Spinal cord (tissue), 10 donors: Measurements from ENCODE around the gene ANAPC13. TPM values are rescaled to one million over a fixed set of nuclear protein-coding genes. Genes with fewer than 3 reads are reported as not detected.

Source experiments
- DNase-seq, 6 donors: peaks; one replicate each; pipeline versions ENCODE4 v3.0.0 to v3.0.0-alpha.2; 2013 to 2015; ENCODE audit warnings: low spot score in 6 of 6, low read depth in 4 of 6
- H3K27ac ChIP-seq: one replicate; pipeline ENCODE4 v1.5.1; 2013; ENCODE audit warnings: low read depth, low read length, control low read depth
- H3K27me3 ChIP-seq: one replicate; pipeline ENCODE4 v1.6.1; 2013; ENCODE audit warnings: low read length; ENCODE audit not compliant: control insufficient read depth, insufficient read depth
- H3K36me3 ChIP-seq: one replicate; pipeline ENCODE4 v1.6.1; 2013; ENCODE audit warnings: low read length; ENCODE audit not compliant: control insufficient read depth, insufficient read depth
- H3K4me1 ChIP-seq: one replicate; pipeline ENCODE4 v1.6.1; 2013; ENCODE audit warnings: low read length; ENCODE audit not compliant: control insufficient read depth, insufficient read depth
- H3K4me3 ChIP-seq: one replicate; pipeline ENCODE4 v1.5.1; 2013; ENCODE audit warnings: low read depth, low read length, control low read depth
- H3K9me3 ChIP-seq: one replicate; pipeline ENCODE4 v1.6.1; 2013; ENCODE audit warnings: low read length; ENCODE audit not compliant: control insufficient read depth, insufficient read depth
- WGBS: methylation state at CpG from one replicate; pipeline ENCODE4 v1.1.5; 2013; ENCODE audit warnings: missing lambda C conversion rate; ENCODE audit not compliant: insufficient coverage; 5-methylcytosine and 5-hydroxymethylcytosine counted together
- long read RNA-seq, 4 donors: transcript quantifications; one replicate each; lab custom pipeline, GENCODE V29; 2026
- polyA plus RNA-seq, 2 donors: library from polyadenylated mRNA; unstranded; fragments of 120-200 nt; gene quantifications; one replicate each; pipeline ENCODE4 v1.2.1, GENCODE V29; 2013; ENCODE audit not compliant: insufficient read length in 2 of 2
- total RNA-seq, 2 donors: library from RNA; depleted of rRNA in 1 of 2; stranded (reverse); fragments of 120-200 nt in 1 of 2; fragments of >200 nt in 1 of 2; gene quantifications; one replicate each; pipeline versions ENCODE4 v1.2.3 to v1.2.4, GENCODE V29; 2013 to 2014
- donor health status: healthy.

The ANAPC13 gene
- total RNA-seq (100 to 1,000 TPM in 1 of 2 donors, 10 to 100 TPM in 1; 99.0 to 102 TPM), polyA plus RNA-seq (100 to 1,000 TPM; 111 to 143 TPM)
- long read RNA-seq, donor 1, transcript ANAPC13-203 (2 exons, 686 nt) = minor isoform, 6 of 84 reads
- long read RNA-seq, donor 1, transcript ANAPC13-201 (3 exons, 1,209 nt) = major isoform, 38 of 84 reads
- long read RNA-seq, donor 1, transcript ANAPC13-204 (3 exons, 1,840 nt) = major isoform, 38 of 84 reads
- long read RNA-seq, donor 1, partial matches to known transcripts = 0 of 84 reads
- long read RNA-seq, donor 1, other reads (novel, unspliced or antisense) = 0 of 84 reads
- long read RNA-seq, donor 2, transcript ANAPC13-203 (2 exons, 686 nt) = minor isoform, 5 of 29 reads
- long read RNA-seq, donor 2, transcript ANAPC13-201 (3 exons, 1,209 nt) = major isoform, 15 of 29 reads
- long read RNA-seq, donor 2, transcript ANAPC13-204 (3 exons, 1,840 nt) = minor isoform, 7 of 29 reads
- long read RNA-seq, donor 2, partial matches to known transcripts = 0 of 29 reads
- long read RNA-seq, donor 2, other reads (novel, unspliced or antisense) = 0 of 29 reads
- long read RNA-seq, donor 3, transcript ANAPC13-204 (3 exons, 1,840 nt) = major isoform, 16 of 31 reads
- long read RNA-seq, donor 3, transcript ANAPC13-201 (3 exons, 1,209 nt) = minor isoform, 11 of 31 reads
- long read RNA-seq, donor 3, partial matches to known transcripts = 0 of 31 reads
- long read RNA-seq, donor 3, other reads (novel, unspliced or antisense) = 0 of 31 reads
- long read RNA-seq, donor 4, transcript ANAPC13-201 (3 exons, 1,209 nt) = major isoform, 45 of 119 reads
- long read RNA-seq, donor 4, transcript ANAPC13-204 (3 exons, 1,840 nt) = minor isoform, 30 of 119 reads
- long read RNA-seq, donor 4, transcript ANAPC13-203 (2 exons, 686 nt) = minor isoform, 16 of 119 reads
- long read RNA-seq, donor 4, partial matches to known transcripts = 22 of 119 reads
- long read RNA-seq, donor 4, other reads (novel, unspliced or antisense) = 5 of 119 reads

GRCh38 chr3:134485718-134486576 is at the start of gene ANAPC13, which contains the start of gene CEP63:
Gene ANAPC13 (minus strand): TSS chr3:134485985. CDS start chr3:134482904, 3,081 bp downstream.
Gene CEP63 (plus strand): TSS chr3:134486057. CDS start chr3:134495321, 9,264 bp downstream.
- DNase-seq = peak; percentile 97 to 100 (median 98)
- Histone ChIP-seq H3K27me3 (no peaks in the 10 kb centered on the region), H3K27ac (peak within 1 kb of the TSS; percentile 96), H3K4me3 (peak within 1 kb of the TSS; percentile 92), H3K4me1 (peaks cover 16% of the 10 kb centered on the region), H3K36me3 (peaks cover 6% of the 10 kb centered on the region), H3K9me3 (no peaks in the 10 kb centered on the region)
- WGBS = under 1% methylated on average over 81 of the region's 81 CpGs

- H3K4me1 ChIP-seq = no peaks in the 10 kb centered on the region
- H3K4me3 ChIP-seq = no peak overlapping the region
- H3K27me3 ChIP-seq = no peaks in the 10 kb centered on the region
- DNase-seq = no peak
- no peaks in the 10 kb centered on the region for H3K9me3 ChIP-seq
- peaks cover 9% of the 10 kb centered on the region for H3K36me3 ChIP-seq
- WGBS = 97% methylated on average over 3 of the region's 4 CpGs
- no peak overlapping the region for H3K27ac ChIP-seq
These were observed 49.6 kb upstream of the ANAPC13 start for GRCh38 chr3:134535186-134535970.

GRCh38 chr3:134533493-134533892 is 47.7 kb upstream of the ANAPC13 start:
- no peaks in the 10 kb centered on the region for H3K9me3 ChIP-seq
- no peaks in the 10 kb centered on the region for H3K4me1 ChIP-seq
- no peak for DNase-seq
- peaks cover 9% of the 10 kb centered on the region for H3K36me3 ChIP-seq
- no peak overlapping the region for H3K4me3 ChIP-seq
- 100% methylated on average over 1 of the region's 1 CpG for WGBS
- H3K27ac ChIP-seq = no peak overlapping the region
- no peaks in the 10 kb centered on the region for H3K27me3 ChIP-seq

GRCh38 chr3:134527538-134528186 is 41.9 kb upstream of the ANAPC13 start:
- 97% methylated on average over 7 of the region's 7 CpGs for WGBS
- Histone ChIP-seq H3K36me3 (peaks cover 7% of the 10 kb centered on the region), H3K9me3 (peaks cover 9% of the 10 kb centered on the region), H3K4me1 (no peaks in the 10 kb centered on the region), H3K4me3 (no peak overlapping the region), H3K27me3 (no peaks in the 10 kb centered on the region), H3K27ac (no peak overlapping the region)
- DNase-seq = no peak

- no peaks in the 10 kb centered on the region for H3K4me1 ChIP-seq
- H3K4me3 ChIP-seq = no peak overlapping the region
- H3K27me3 ChIP-seq = no peaks in the 10 kb centered on the region
- WGBS = 85% methylated on average over 4 of the region's 4 CpGs
- no peak overlapping the region for H3K27ac ChIP-seq
- DNase-seq = no peak
- peaks cover 7% of the 10 kb centered on the region for H3K36me3 ChIP-seq
- peaks cover 9% of the 10 kb centered on the region for H3K9me3 ChIP-seq
These were observed 41.3 kb upstream of the ANAPC13 start for GRCh38 chr3:134527037-134527436.

- 100% methylated on average over 1 of the region's 1 CpG for WGBS
- Histone ChIP-seq H3K27me3 (no peaks in the 10 kb centered on the region), H3K36me3 (peaks cover 7% of the 10 kb centered on the region), H3K4me3 (no peak overlapping the region), H3K9me3 (peaks cover 9% of the 10 kb centered on the region), H3K27ac (no peak overlapping the region), H3K4me1 (no peaks in the 10 kb centered on the region)
- no peak for DNase-seq
These were observed 40.5 kb upstream of the ANAPC13 start for GRCh38 chr3:134526319-134526718.

- no peak for DNase-seq
- Histone ChIP-seq H3K27me3 (no peaks in the 10 kb centered on the region), H3K9me3 (peaks cover 11% of the 10 kb centered on the region), H3K27ac (no peak overlapping the region), H3K4me1 (no peaks in the 10 kb centered on the region), H3K4me3 (no peak overlapping the region), H3K36me3 (peaks cover 7% of the 10 kb centered on the region)
These were observed 39.5 kb upstream of the ANAPC13 start for GRCh38 chr3:134525293-134525692.

GRCh38 chr3:134522541-134522940 is 36.8 kb upstream of the ANAPC13 start:
- DNase-seq = no peak
- Histone ChIP-seq H3K27ac (no peak overlapping the region), H3K27me3 (no peaks in the 10 kb centered on the region), H3K9me3 (peaks cover 11% of the 10 kb centered on the region), H3K4me3 (no peak overlapping the region), H3K4me1 (no peaks in the 10 kb centered on the region), H3K36me3 (peaks cover 5% of the 10 kb centered on the region)
- no CpG with 5 or more reads among the region's 6 CpGs for WGBS
